HT-29 (cell line): Measurements from ENCODE around the gene PAWR. TPM values are rescaled to one million over a fixed set of nuclear protein-coding genes. Genes with fewer than 3 reads are reported as not detected.

ENCODE experiments used
- DNase-seq: peaks from one replicate; pipeline ENCODE4 v3.0.0-alpha.2; 2015; ENCODE audit warnings: low spot score
- total RNA-seq: library from RNA; depleted of rRNA; stranded (reverse); fragments of >200 nt; shearing (Covaris generic); gene quantifications from 2 replicates; pipeline ENCODE4 v1.2.3, GENCODE V29; 2014; rRNA removed

The PAWR gene
- 255 and 306 TPM in 2 replicates for total RNA-seq

GRCh38 chr12:79690638-79691510 lies at the start of gene PAWR:
PAWR (minus strand) TSS chr12:79690964; CDS start chr12:79690244, 720 bp downstream.
- DNase-seq: peak; percentile 90

- DNase-seq: peak; percentile 90
These were observed 47.3 kb upstream of the PAWR start for GRCh38 chr12:79737875-79738718.

- DNase-seq: no peak
These were observed 41.9 kb upstream of the PAWR start for GRCh38 chr12:79732638-79733037.

- no peak for DNase-seq
These were observed 35.2 kb upstream of the PAWR start for GRCh38 chr12:79725987-79726386.

GRCh38 chr12:79717006-79717405 lies 26.2 kb upstream of the PAWR start:
- no peak for DNase-seq

- DNase-seq: no peak
These were observed 24.5 kb upstream of the PAWR start for GRCh38 chr12:79715308-79715707.

GRCh38 chr12:79710707-79711483 lies 20.1 kb upstream of the PAWR start:
- no peak for DNase-seq

- no peak for DNase-seq
These were observed 17.1 kb upstream of the PAWR start for GRCh38 chr12:79707830-79708229.

GRCh38 chr12:79706676-79707075 lies 15.9 kb upstream of the PAWR start:
- no peak for DNase-seq

- DNase-seq: no peak
These were observed 15.4 kb upstream of the PAWR start for GRCh38 chr12:79706156-79706555.

GRCh38 chr12:79698966-79699365 lies 8.2 kb upstream of the PAWR start:
- no peak for DNase-seq

- no peak for DNase-seq
These were observed 5.7 kb upstream of the PAWR start for GRCh38 chr12:79696416-79696815.

GRCh38 chr12:79692860-79693577 lies 2.3 kb upstream of the PAWR start:
- DNase-seq: no peak

GRCh38 chr12:79691511-79692248 lies 916 bp upstream of the PAWR start:
- peak; percentile 65 for DNase-seq

- DNase-seq: peak; percentile 47
These were observed 574 bp downstream of the PAWR start for GRCh38 chr12:79690142-79690637.

- no peak for DNase-seq
These were observed 1.2 kb downstream of the PAWR start for GRCh38 chr12:79689477-79690141.

- peak; percentile 62 for DNase-seq
These were observed 1.7 kb downstream of the PAWR start for GRCh38 chr12:79689061-79689476.

GRCh38 chr12:79688376-79689060 lies 2.2 kb downstream of the PAWR start:
- DNase-seq: peak; percentile 49

- DNase-seq: peak; percentile 41
These were observed 3.0 kb downstream of the PAWR start for GRCh38 chr12:79687711-79688260.
